ENCODE data around the gene CEP20.

GRCh38 chr16:15916323-15916722, 27.9 kb upstream of the CEP20 start:
- TF ChIP-seq CTCF (IDR thresholded peaks at IDR 0.05) (no peak), POLR2A (IDR thresholded peaks at IDR 0.05) (no peak)
